ENCODE data around the gene CPED1. TPM values are rescaled to one million over a fixed set of nuclear protein-coding genes. Genes with fewer than 3 reads are reported as not detected.

Gene CPED1
- total RNA-seq, 1 experiment from 2014 or later, result 0.13 TPM

DNA sequence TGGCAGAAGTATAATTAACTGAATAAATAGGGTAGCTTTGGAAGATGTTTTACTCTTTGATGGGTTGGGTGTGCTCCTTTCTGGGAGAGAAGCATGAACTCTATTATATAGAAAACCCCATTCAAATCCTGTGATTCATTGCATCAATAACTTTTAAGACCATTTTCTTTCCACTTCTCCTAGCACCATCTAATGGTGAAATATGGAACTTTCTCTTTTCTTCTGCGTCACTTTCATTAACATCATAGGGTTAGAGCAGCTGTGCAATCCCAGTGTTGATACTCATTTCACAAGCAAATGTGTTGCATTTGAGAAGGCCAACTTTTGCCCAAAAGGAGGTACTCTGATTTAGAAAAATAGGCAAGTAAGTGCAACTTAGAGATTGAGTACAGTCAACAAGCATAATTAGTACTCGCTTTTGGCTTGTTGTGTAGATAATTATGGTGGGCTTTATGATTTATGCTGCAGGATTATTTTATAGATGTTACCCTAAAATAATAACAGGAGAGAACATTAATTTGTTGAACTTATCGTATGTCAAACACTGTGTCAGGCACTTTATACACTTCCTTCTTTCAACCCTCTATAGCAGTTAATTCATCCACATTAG lies 92.9 kb downstream of the CPED1 start:
- no peak overlapping the region for H3K56ac ChIP-seq (ENCODE audit: insufficient read length, low read depth, low read length)
- no peaks in the 10 kb centered on the region for H3K79me1 ChIP-seq (ENCODE audit: insufficient read depth, low read depth, low read length, poor library complexity, severe bottlenecking)
- H2BK5ac ChIP-seq (ENCODE audit: insufficient read length, low read length), result no peak overlapping the region
- H2AK5ac ChIP-seq (ENCODE audit: insufficient read length, low read length), result no peak overlapping the region
- no peak overlapping the region for H3K18ac ChIP-seq (ENCODE audit: insufficient read length, low read depth, low read length)
- H3K79me2 ChIP-seq (ENCODE audit: insufficient read depth, low read length), result no peaks in the 10 kb centered on the region
- H3K4me1 Mint-ChIP-seq, result no peaks in the 10 kb centered on the region
- WGBS (ENCODE audit: extremely low coverage, insufficient read length, low lambda C conversion rate), result no CpG with 5 or more reads among the region's 3 CpGs
- no peak overlapping the region for H3K14ac ChIP-seq (ENCODE audit: insufficient read depth, low read length)
- H4K8ac ChIP-seq (replicated peaks; ENCODE audit: insufficient read length, low read depth, low read length), result no peak overlapping the region
- no peaks in the 10 kb centered on the region for H3K4me1 ChIP-seq (ENCODE audit: insufficient read depth, low read length)
- no peaks in the 10 kb centered on the region for H3K23me2 ChIP-seq (ENCODE audit: insufficient read length, low read depth, low read length, poor library complexity, severe bottlenecking)
- H4K5ac ChIP-seq (ENCODE audit: insufficient read length, low read depth, low read length), result no peak overlapping the region
- no peak overlapping the region for H2BK120ac ChIP-seq (ENCODE audit: low read depth, low read length, poor library complexity, severe bottlenecking)
- H3K9me3 ChIP-seq (ENCODE audit: control insufficient read depth, low read depth, low read length), result no peaks in the 10 kb centered on the region
- H3K9ac ChIP-seq (ENCODE audit: extremely low read depth, insufficient read length, low read length), result no peak overlapping the region
- no peaks in the 10 kb centered on the region for H3K36me3 Mint-ChIP-seq (ENCODE audit: insufficient read depth in 1 of 3, low read depth in 3 of 3)
- no peak overlapping the region for H2AFZ ChIP-seq (ENCODE audit: low read length)
- H4K91ac ChIP-seq (ENCODE audit: insufficient read length, low read depth, low read length), result no peak overlapping the region
- DNase-seq, result no peak
- H2BK20ac ChIP-seq (ENCODE audit: low read depth, low read length, poor library complexity, severe bottlenecking), result no peak overlapping the region
- no peak overlapping the region for H3K4me2 ChIP-seq (ENCODE audit: insufficient read depth, insufficient read length, low read length)
- no peak overlapping the region for H3K4ac ChIP-seq (ENCODE audit: low read depth, low read length)
- no peak overlapping the region for H2BK12ac ChIP-seq (ENCODE audit: insufficient read length, low read depth, low read length)
- H3K9me3 Mint-ChIP-seq, result no peaks in the 10 kb centered on the region
- H3K27me3 ChIP-seq (ENCODE audit: insufficient read depth, low read length), result no peaks in the 10 kb centered on the region
- H2BK15ac ChIP-seq (ENCODE audit: low read depth, low read length), result no peak overlapping the region
- H4K20me1 ChIP-seq (ENCODE audit: control insufficient read depth, insufficient read depth, insufficient read length), result no peaks in the 10 kb centered on the region
- TF ChIP-seq, protein P1, sequence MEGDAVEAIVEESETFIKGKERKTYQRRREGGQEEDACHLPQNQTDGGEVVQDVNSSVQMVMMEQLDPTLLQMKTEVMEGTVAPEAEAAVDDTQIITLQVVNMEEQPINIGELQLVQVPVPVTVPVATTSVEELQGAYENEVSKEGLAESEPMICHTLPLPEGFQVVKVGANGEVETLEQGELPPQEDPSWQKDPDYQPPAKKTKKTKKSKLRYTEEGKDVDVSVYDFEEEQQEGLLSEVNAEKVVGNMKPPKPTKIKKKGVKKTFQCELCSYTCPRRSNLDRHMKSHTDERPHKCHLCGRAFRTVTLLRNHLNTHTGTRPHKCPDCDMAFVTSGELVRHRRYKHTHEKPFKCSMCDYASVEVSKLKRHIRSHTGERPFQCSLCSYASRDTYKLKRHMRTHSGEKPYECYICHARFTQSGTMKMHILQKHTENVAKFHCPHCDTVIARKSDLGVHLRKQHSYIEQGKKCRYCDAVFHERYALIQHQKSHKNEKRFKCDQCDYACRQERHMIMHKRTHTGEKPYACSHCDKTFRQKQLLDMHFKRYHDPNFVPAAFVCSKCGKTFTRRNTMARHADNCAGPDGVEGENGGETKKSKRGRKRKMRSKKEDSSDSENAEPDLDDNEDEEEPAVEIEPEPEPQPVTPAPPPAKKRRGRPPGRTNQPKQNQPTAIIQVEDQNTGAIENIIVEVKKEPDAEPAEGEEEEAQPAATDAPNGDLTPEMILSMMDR (conservative IDR thresholded peaks at IDR 0.05), result peak; percentile 73
- H3K27me3 Mint-ChIP-seq (ENCODE audit: low read depth), result no peaks in the 10 kb centered on the region
- H3K27ac ChIP-seq (ENCODE audit: insufficient read length, low read depth, low read length), result no peak overlapping the region
- no peak overlapping the region for H3T11ph ChIP-seq (ENCODE audit: low read length)
- H3K23ac ChIP-seq (ENCODE audit: insufficient read length, low read depth, low read length), result no peak overlapping the region
- no peak overlapping the region for H3K27ac Mint-ChIP-seq
- no peak overlapping the region for H3K4me3 Mint-ChIP-seq

Measured in H9 (cell line).